HG03139 (cell line): ENCODE results near the gene TMEM33.

Experiments
- ATAC-seq: cut with Tn5 transposase; IDR thresholded peaks from one replicate; pipeline ENCODE4 v1.9.1; 2021; ENCODE audit not compliant: unreplicated experiment

Gene TMEM33

DNA sequence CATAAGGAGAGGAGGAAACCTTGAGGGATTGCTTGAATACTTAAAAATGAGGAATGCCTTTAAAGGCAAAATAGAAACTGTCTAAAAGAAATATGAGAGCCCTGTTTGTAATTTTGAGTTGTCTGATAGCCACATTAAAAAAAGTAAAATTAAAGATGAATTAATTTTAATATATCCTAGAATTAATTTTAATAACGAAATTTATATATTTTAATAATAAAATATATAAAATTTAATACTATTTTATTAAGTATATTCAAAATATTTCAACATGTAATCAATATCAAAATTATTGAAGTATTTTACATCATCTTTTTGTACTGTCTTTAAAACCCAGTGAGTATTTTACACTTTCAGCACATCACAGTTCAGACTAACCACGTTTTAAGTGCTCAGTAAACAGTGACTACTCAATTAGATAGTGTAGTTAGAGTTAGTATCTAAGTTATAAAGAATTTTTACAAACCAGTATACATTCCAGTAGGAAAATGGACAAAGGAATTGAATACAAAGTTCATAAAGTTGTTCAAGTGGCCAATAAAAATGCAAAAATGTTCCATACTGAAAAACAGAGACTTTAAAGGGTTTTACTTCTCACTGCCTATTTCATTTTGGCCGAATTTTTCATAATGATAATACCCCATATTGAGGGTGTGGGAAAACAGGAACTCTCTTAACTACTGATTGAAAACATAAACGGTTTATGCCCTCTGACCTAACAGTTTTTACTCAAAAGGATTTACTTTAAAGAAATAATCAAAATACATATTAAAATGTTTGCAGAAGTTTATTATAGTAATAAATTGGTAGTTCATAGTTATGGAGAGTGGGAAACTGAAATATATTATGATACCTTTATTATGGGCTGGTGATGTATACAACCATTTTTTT, 58.0 kb downstream of the TMEM33 start:
- no peak for ATAC-seq

DNA sequence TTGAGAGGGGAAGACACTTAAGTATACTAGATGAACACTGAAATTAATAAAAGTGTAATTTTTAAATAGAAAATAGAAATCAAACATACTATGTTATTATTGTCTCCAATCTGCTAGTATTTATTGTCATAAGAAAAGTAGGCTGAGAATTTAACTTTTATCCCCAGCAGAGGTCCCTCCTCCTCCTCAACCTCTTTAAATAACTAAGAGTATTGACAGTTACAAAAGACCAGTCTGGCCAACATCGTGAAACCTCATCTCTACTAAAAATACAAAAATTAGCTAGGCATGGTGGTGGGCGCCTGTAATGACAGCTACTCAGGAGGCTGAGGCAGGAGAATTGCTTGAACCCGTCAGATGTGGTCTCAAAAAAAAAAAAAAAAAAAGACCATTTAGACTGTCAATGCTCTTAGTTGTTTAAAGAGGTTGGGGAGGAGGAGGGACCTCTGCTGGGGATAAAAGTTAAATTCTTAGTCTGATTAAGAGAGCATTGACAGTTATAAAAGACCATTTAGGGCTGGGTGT, 59.3 kb downstream of the TMEM33 start:
- no peak for ATAC-seq

DNA sequence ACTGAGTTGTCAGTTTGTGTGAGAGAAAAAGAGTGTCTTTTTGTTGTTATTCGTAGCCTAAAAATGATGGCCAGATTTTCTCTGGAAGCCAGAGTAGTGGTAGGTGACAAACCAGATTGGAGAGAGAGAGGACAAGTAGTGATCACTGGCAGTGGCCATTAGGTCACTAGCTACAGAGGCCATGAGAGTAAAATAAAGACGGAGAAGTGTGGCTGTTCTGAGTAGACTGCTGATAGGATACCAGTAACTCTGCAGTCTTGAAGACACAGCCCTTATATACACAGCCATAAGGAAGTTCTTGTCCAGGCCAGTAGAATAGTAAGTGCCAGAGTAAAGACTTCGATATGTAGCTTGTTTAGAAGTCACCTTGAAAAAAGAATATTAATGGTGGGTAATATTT, 62.8 kb downstream of the TMEM33 start:
- ATAC-seq: no peak

DNA sequence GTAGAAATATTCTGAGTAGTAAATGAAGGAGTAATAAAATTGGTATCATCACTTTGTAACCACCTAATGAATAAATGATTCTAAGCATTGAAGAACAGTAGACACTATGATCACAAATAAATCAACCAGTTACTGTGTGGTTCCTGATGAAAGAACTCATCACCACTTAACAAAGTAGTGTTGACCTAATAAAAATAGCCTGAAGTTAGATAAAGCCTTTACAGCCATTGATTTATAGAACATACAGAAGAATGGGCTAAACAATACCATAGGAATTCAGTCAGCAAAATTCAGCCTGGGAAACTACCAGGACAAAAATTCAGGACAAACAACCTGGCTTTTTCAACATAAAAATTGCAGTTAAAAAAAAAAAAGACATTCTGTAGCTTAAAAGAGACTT, 64.1 kb downstream of the TMEM33 start:
- no peak for ATAC-seq

DNA sequence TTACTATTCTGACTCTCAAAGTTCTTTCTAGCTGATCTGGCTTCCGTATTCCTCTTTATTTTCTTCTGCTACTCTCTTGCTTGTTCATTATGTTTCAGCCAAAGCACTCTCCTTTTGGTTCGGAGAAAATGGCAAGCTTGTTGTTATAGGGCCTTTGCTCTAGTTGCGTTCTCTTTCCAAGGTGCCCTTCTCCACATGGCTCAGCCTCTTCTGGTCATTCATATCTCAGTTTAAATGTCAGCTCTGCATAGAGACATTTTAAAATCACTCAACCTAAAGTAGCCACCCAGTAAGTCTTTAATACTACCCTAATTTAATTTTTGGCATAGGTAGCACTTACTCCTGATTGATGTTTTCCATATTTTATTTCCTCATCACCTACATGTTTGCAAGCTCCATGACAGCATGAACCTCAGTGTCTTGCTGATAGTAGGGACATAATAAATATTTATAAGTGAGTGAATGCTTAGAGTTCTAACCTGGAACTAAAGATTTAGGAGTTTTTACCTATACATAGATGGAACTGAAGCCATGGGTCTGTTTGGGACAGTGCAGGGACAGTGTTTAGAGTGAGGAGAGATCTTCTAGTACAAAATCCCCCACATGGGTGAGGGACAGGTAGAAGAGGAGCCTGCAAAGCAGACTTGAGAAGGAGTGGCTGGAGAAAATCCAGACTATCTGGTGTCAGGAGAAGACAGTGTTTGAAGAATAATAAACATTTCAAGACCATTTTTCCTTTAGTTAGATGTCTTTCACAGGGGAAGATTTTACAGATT, 73.0 kb downstream of the TMEM33 start:
- ATAC-seq: no peak
